HUDEP-2 (cell line): ENCODE results near the gene SYVN1.
A peak's percentile ranks its signal among the peaks of the same experiment; 100 is the strongest.

Source experiments
- DNase-seq, 76 experiments: peaks; one replicate each; lab custom pipeline; 2025; ENCODE audit not compliant: unreplicated experiment in 76 of 76; lab: John Stamatoyannopoulos, UW

The SYVN1 gene

GRCh38 chr11:65095974-65096806 is 38.1 kb downstream of the SYVN1 start, which contains the start of gene VPS51:
TSS of gene VPS51 (plus strand) at chr11:65096214. CDS start at chr11:65096251, 37 bp downstream.
- DNase-seq = peak in 72 of 76 experiments; percentile 32 to 89 (median 78)

GRCh38 chr11:65095427-65095826 is 38.9 kb downstream of the SYVN1 start:
- no peak for DNase-seq

- no peak for DNase-seq
Observed at GRCh38 chr11:65090628-65091027, 43.7 kb downstream of the SYVN1 start.

- no peak for DNase-seq
Observed at GRCh38 chr11:65089621-65090020, 44.7 kb downstream of the SYVN1 start.

GRCh38 chr11:65087827-65088226 is 46.5 kb downstream of the SYVN1 start:
- DNase-seq = no peak

GRCh38 chr11:65087216-65087615 is 47.1 kb downstream of the SYVN1 start:
- no peak for DNase-seq

- DNase-seq = no peak
Observed at GRCh38 chr11:65086809-65087208, 47.5 kb downstream of the SYVN1 start.

GRCh38 chr11:65085446-65085845 is 48.9 kb downstream of the SYVN1 start:
- no peak for DNase-seq

GRCh38 chr11:65084598-65085375 is 49.5 kb downstream of the SYVN1 start:
- DNase-seq = no peak

GRCh38 chr11:65083834-65084597 is 50.3 kb downstream of the SYVN1 start, which contains the start of the genes CDCA5 and ZFPL1:
TSS of gene CDCA5 (minus strand) at chr11:65084040. CDS start at chr11:65083978, 62 bp downstream.
TSS of gene ZFPL1 (plus strand) at chr11:65084222. CDS start at chr11:65084699, 477 bp downstream.
- peak in 74 of 76 experiments; percentile 46 to 96 (median 88) for DNase-seq

GRCh38 chr11:65083134-65083833 is 51.0 kb downstream of the SYVN1 start:
- DNase-seq = no peak

GRCh38 chr11:65078786-65079342 is 55.5 kb downstream of the SYVN1 start:
- no peak for DNase-seq

GRCh38 chr11:65078151-65078550 is 56.2 kb downstream of the SYVN1 start:
- peak in 39 of 76 experiments; percentile 4 to 66 (median 30) for DNase-seq

- DNase-seq = no peak
Observed at GRCh38 chr11:65077451-65077850, 56.9 kb downstream of the SYVN1 start.
